Dermis microvascular lymphatic vessel endothelial cell (primary cell): Measurements from ENCODE around the gene WLS. TPM values are rescaled to one million over a fixed set of nuclear protein-coding genes. Genes with fewer than 3 reads are reported as not detected.

Experiments used
- DNase-seq, 2 donors: peaks; one replicate each; pipeline versions ENCODE4 v3.0.0 to v3.0.0-alpha.2; 2010; ENCODE audit warnings: low read depth in 2 of 2
- total RNA-seq: library from RNA; depleted of rRNA; stranded (reverse); fragments of >200 nt; gene quantifications from 2 replicates; pipeline ENCODE4 v1.2.1, GENCODE V29; 2014

The WLS gene
- total RNA-seq, 1 donor from 2014 or later: 31.6 TPM

DNA sequence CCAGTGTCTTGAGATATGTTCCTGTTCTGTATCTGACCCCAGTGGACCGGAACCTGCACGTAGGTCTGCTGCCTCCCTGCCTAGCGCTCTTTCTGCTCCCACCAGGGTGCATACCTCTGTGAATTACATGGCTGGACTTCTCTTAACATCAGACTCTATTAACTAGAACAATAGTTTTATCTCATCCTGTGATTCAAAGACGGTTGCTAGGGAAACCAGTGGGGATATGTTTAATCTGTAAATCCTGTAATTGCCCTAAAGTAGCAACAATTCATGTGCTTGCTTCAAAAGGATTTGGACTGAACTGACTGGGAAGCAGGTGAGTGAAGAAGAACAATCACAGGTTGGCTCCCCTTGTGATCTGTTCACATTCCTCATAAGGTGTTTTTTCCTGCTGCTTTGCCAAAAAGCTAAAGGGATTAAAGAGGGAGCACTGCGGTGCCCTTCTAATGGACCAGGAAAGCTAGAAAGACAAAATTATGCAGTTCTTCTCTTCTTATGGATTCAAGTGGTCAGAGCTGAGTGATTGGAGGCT, 129.2 kb downstream of the WLS start:
- DNase-seq: peak; percentile 25 to 65

DNA sequence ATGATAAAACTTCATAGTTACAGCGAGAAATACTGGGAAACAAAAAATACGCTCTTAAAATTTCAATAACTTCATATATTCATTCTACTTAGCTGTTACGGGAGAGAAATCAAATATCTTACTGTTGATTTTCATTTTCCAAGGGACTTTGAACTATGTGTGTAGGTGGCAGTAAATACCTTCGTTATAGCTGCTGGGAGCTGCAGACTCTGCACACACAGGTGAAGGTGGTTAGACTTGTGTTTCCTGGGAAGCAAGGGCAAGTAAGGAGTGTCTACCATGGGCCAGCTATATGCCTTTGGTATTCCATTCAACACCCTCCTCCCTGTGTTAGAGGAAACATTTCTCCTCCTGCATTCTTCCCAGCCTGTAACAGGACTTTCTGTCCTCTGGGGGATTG, 130.5 kb downstream of the WLS start:
- no peak for DNase-seq

- no peak for DNase-seq
Observed at GRCh38 chr1:68100571-68100970, 131.8 kb downstream of the WLS start.

- DNase-seq: no peak
Observed at GRCh38 chr1:68093737-68094136, 138.6 kb downstream of the WLS start.

DNA sequence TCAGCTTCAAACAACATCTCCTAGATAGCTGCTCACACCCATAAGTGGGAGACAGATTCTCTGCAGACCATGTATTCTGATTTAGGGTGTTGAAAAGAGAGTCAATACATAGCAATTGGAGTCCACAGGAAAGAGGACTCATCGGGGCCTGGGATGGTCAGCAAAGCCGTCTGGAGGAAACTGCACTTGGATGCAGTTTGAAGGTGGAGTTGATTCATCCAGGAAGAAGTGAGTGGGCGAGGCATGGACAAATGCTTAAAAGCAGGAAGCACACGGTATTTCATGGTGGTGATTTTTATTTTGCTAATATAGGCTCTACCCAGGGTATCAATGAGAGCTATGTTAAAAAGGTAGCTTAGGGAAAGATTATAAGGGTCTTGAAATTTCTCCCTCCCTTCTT, 145.1 kb downstream of the WLS start:
- peak in 1 of 2 donors; percentile 64 for DNase-seq

DNA sequence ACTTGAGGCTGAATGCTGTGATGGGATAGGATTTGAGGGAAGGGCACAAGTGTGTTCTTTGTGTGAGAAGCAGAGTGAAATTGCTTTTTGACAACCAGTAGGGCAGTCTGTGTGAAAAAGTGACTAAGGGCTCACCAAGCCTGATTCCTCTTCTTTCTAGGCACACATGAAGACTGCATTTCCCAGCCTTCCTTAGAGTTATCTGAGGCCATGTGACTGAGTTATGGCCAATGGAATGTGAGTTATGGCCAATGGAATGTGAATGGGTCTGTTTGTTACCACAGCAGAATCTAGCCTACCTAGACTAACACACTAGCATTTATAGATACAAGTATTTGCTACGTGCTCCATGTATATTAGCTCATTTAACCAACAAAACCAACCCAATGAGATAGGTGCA, 146.6 kb downstream of the WLS start:
- no peak for DNase-seq

- no peak for DNase-seq
Observed at GRCh38 chr1:68083686-68084085, 148.6 kb downstream of the WLS start.

- DNase-seq: no peak
Observed at GRCh38 chr1:68081775-68082283, 150.5 kb downstream of the WLS start.

- no peak for DNase-seq
Observed at GRCh38 chr1:68078647-68079046, 153.7 kb downstream of the WLS start.

Other genes starting within 250 kb of the WLS start
- 0.13 and 1.3 TPM in 2 replicates for gene DIRAS3, start 181.9 kb downstream of the WLS start, total RNA-seq
- gene RPE65, start 217.4 kb upstream of the WLS start, total RNA-seq: not detected in 2 replicates